Memory B cell (primary cell): ENCODE data around the gene CXCL6.

Source experiments
- ATAC-seq: fragments of 150-1000 bp; cut with Tn5 transposase; 2 replicates; pipeline ENCODE4 v1.10.0; 2021; ENCODE audit warnings: low read depth, mild to moderate bottlenecking, moderate library complexity
- DNase-seq, 2 donors: peaks; one replicate each; pipeline ENCODE4 v3.0.0; 2022; ENCODE audit warnings: low spot score in 2 of 2
- H3K27ac Mint-ChIP-seq: one replicate; pipeline ENCODE4 v1.8.0; 2022; ENCODE audit warnings: mild to moderate bottlenecking, moderate library complexity, mixed read lengths
- H3K27me3 Mint-ChIP-seq: one replicate; pipeline ENCODE4 v1.8.0; 2022; ENCODE audit warnings: mixed read lengths
- H3K36me3 Mint-ChIP-seq: one replicate; pipeline ENCODE4 v1.8.0; 2022; ENCODE audit warnings: mild to moderate bottlenecking, mixed read lengths
- H3K4me1 Mint-ChIP-seq: one replicate; pipeline ENCODE4 v1.8.0; 2022; ENCODE audit warnings: mixed read lengths
- H3K4me3 Mint-ChIP-seq: one replicate; pipeline ENCODE4 v1.8.0; 2022; ENCODE audit warnings: mild to moderate bottlenecking, moderate library complexity, mixed read lengths
- H3K9me3 Mint-ChIP-seq: one replicate; pipeline ENCODE4 v1.8.0; 2022; ENCODE audit warnings: mixed read lengths

The CXCL6 gene

GRCh38 chr4:73866246-73866645 lies 29.8 kb downstream of the CXCL6 start:
- no peaks in the 10 kb centered on the region for H3K36me3 Mint-ChIP-seq
- H3K4me1 Mint-ChIP-seq: no peaks in the 10 kb centered on the region
- no peak overlapping the region for H3K4me3 Mint-ChIP-seq
- H3K27me3 Mint-ChIP-seq: peaks cover 4% of the 10 kb centered on the region
- no peak for DNase-seq
- no peak for ATAC-seq
- no peaks in the 10 kb centered on the region for H3K9me3 Mint-ChIP-seq
- H3K27ac Mint-ChIP-seq: no peak overlapping the region

DNA sequence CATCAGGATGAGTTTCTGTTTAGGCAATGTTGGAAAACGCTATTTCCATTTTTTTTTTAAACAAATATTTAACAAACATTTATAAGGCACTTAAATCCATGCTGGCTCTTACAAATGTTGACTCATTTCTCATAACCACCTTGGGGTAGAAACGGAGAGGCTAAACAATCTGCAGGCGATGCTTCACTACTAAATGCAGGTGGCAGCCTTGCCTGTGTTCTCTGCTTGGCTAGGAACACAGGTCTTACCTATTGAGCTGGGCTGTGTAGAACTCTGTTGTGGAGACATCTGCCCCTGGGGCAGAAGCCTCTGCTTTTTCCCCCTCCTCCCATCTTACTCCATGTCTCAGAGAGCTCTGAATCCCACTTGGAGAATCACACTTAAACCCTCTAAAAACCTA lies 31.3 kb downstream of the CXCL6 start:
- no peak overlapping the region for H3K4me3 Mint-ChIP-seq
- H3K27ac Mint-ChIP-seq: no peak overlapping the region
- H3K4me1 Mint-ChIP-seq: no peaks in the 10 kb centered on the region
- no peaks in the 10 kb centered on the region for H3K36me3 Mint-ChIP-seq
- no peaks in the 10 kb centered on the region for H3K9me3 Mint-ChIP-seq
- ATAC-seq: no peak
- H3K27me3 Mint-ChIP-seq: peaks cover 4% of the 10 kb centered on the region
- DNase-seq: no peak

DNA sequence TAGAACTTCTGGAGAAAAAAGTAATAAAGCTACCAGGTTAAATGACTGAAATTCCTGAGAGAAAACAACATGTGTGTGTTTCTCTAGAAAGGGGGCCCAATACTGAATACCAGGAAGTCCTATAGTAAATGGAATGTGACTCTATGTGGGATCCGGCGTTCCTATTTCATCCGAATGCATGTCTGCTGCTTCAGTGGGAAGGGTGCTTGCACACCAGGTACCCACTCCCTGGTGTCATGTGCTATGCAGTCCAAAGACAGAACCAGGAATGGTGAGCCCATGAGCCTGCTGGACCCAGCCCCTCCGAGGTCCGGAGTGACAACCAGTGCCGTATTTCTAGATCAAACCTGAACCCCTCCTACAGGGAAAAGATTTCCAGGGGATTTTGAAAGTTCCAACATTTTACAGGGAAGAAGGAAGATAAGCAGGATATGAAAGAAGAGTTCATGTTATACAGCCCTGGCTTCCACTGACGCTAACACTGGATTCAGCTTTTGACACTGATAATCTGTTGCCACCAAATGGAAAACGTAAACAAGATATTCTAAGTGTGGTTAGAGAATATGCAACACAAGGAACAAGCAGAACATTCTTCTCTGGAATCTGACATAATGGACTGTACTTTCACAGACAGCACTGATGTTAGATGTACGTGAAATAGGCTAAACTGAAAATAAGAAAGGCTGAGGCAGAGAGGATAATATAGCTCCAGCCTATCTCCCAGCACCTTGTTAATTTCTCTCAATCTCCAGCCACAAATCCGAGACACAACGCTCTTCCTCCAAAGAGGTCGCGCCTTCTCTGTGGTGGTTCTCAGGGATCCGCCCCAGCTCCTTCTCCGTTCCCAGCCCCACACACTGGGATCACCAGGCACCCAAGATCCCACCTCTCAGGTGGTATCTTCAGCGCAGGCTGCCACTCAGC lies 32.0 kb downstream of the CXCL6 start:
- ATAC-seq (no peak), DNase-seq (no peak)
- Mint-ChIP-seq H3K9me3 (no peaks in the 10 kb centered on the region), H3K27ac (no peak overlapping the region), H3K27me3 (peaks cover 4% of the 10 kb centered on the region), H3K4me3 (no peak overlapping the region), H3K4me1 (no peaks in the 10 kb centered on the region), H3K36me3 (no peaks in the 10 kb centered on the region)

GRCh38 chr4:73869130-73870055 lies 32.9 kb downstream of the CXCL6 start, which contains the start of gene CXCL1:
CXCL1 (plus strand) TSS chr4:73869393; CDS start chr4:73869471, 78 bp downstream.
- Mint-ChIP-seq H3K4me1 (no peaks in the 10 kb centered on the region), H3K4me3 (no peak within 1 kb of the TSS), H3K27ac (no peak within 1 kb of the TSS), H3K36me3 (no peaks in the 10 kb centered on the region), H3K27me3 (peaks cover 4% of the 10 kb centered on the region), H3K9me3 (no peaks in the 10 kb centered on the region)
- no peak for ATAC-seq
- DNase-seq: no peak

DNA sequence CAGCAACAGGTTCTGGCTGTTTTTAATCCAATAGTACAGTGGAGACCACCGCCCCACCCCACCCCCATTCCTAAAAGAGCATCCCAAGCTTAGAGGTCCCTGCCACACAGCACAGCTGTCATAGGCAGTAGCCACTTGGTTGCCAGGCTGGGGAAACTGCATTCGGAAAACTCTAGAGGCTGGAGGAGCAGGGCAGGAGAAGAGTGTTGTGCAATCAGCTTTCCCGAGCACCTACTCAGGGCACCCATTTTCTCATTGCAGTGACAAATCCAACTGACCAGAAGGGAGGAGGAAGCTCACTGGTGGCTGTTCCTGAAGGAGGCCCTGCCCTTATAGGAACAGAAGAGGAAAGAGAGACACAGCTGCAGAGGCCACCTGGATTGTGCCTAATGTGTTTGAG lies 33.8 kb downstream of the CXCL6 start:
- DNase-seq (no peak), ATAC-seq (no peak)
- H3K4me3 Mint-ChIP-seq: no peak overlapping the region
- H3K27me3 Mint-ChIP-seq: peaks cover 4% of the 10 kb centered on the region
- no peak overlapping the region for H3K27ac Mint-ChIP-seq
- H3K9me3 Mint-ChIP-seq: no peaks in the 10 kb centered on the region
- no peaks in the 10 kb centered on the region for H3K36me3 Mint-ChIP-seq
- no peaks in the 10 kb centered on the region for H3K4me1 Mint-ChIP-seq

- ATAC-seq (no peak), DNase-seq (no peak)
- H3K27me3 Mint-ChIP-seq: peaks cover 4% of the 10 kb centered on the region
- H3K4me1 Mint-ChIP-seq: no peaks in the 10 kb centered on the region
- no peaks in the 10 kb centered on the region for H3K9me3 Mint-ChIP-seq
- no peak overlapping the region for H3K27ac Mint-ChIP-seq
- no peak overlapping the region for H3K4me3 Mint-ChIP-seq
- H3K36me3 Mint-ChIP-seq: no peaks in the 10 kb centered on the region
These were observed 34.3 kb downstream of the CXCL6 start for GRCh38 chr4:73870768-73871167.

DNA sequence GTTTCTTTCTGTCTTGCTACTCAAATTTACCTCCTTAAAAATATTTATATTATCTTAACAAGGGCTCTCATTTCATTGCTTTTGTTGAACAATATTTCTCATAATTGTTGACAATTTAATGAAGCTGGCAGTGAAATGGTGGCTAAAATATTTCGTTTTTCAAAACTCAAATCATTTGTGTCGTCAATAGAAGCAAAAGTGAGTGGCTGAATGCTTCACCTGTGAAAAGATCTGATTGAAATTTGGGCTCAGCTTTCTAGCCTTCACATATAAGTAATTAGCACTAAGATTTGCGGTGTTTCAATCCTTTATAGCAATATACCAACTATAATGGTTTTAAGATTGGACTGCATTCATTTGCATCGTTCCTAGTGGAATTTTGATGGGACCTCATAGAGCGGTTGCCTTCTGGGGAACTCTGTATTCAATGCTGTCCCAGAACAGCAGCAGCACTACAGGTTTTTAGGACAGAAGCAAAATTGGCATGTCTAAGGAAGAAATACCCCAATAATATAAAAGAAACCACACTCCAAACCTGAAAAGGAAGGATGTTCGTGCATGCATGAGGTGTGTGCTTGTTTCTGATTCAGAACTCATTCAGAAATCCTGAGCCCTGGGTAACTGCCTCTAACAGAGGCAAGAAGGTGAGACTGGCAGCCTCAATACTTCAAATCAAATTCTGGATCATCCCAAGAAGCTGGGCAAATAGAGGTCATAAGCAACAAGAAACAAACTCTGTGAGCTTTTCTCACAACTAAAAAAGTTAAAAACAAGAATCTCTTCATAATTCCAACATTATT lies 35.2 kb downstream of the CXCL6 start:
- Mint-ChIP-seq H3K4me1 (no peaks in the 10 kb centered on the region), H3K4me3 (no peak overlapping the region), H3K9me3 (no peaks in the 10 kb centered on the region), H3K27me3 (peaks cover 4% of the 10 kb centered on the region), H3K27ac (no peak overlapping the region), H3K36me3 (no peaks in the 10 kb centered on the region)
- no peak for DNase-seq
- ATAC-seq: no peak

- no peak for ATAC-seq
- no peak for DNase-seq
- Mint-ChIP-seq H3K4me1 (no peaks in the 10 kb centered on the region), H3K36me3 (no peaks in the 10 kb centered on the region), H3K27ac (no peak overlapping the region), H3K4me3 (no peak overlapping the region), H3K27me3 (peaks cover 4% of the 10 kb centered on the region), H3K9me3 (no peaks in the 10 kb centered on the region)
These were observed 36.0 kb downstream of the CXCL6 start for GRCh38 chr4:73872316-73873108.

DNA sequence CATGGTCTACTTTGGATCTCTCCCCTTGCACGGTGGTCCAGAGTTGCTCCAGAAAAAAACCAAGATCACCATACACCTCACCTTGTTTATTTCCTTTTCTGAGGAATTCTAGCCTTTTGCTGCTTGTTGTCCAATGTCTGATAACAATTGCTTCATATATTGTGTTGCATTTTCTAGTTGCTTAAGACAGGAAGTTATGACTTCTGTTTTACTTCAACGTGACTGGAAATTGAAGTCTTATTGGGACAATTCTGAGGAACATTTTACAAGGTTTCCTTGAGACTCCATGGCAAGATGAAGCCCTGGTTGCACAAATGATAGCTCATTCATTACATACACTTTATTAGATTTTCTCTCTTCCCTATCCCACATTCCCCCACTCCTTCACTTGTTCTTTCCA lies 37.9 kb downstream of the CXCL6 start:
- ATAC-seq: no peak
- Mint-ChIP-seq H3K4me3 (no peak overlapping the region), H3K36me3 (no peaks in the 10 kb centered on the region), H3K27ac (no peak overlapping the region), H3K4me1 (no peaks in the 10 kb centered on the region), H3K9me3 (no peaks in the 10 kb centered on the region), H3K27me3 (peaks cover 4% of the 10 kb centered on the region)
- no peak for DNase-seq

GRCh38 chr4:73875401-73875800 lies 38.9 kb downstream of the CXCL6 start:
- H3K27ac Mint-ChIP-seq: no peak overlapping the region
- no peaks in the 10 kb centered on the region for H3K27me3 Mint-ChIP-seq
- no peaks in the 10 kb centered on the region for H3K4me1 Mint-ChIP-seq
- ATAC-seq (no peak), DNase-seq (no peak)
- no peak overlapping the region for H3K4me3 Mint-ChIP-seq
- no peaks in the 10 kb centered on the region for H3K9me3 Mint-ChIP-seq
- H3K36me3 Mint-ChIP-seq: no peaks in the 10 kb centered on the region

- Mint-ChIP-seq H3K4me3 (no peak overlapping the region), H3K27me3 (peaks cover 3% of the 10 kb centered on the region), H3K36me3 (no peaks in the 10 kb centered on the region), H3K9me3 (no peaks in the 10 kb centered on the region), H3K27ac (no peak overlapping the region), H3K4me1 (no peaks in the 10 kb centered on the region)
- DNase-seq (no peak), ATAC-seq (no peak)
These were observed 46.8 kb downstream of the CXCL6 start for GRCh38 chr4:73883306-73883705.

- no peak for ATAC-seq
- Mint-ChIP-seq H3K27me3 (peaks cover 3% of the 10 kb centered on the region), H3K4me3 (no peak overlapping the region), H3K9me3 (no peaks in the 10 kb centered on the region), H3K4me1 (no peaks in the 10 kb centered on the region), H3K27ac (no peak overlapping the region), H3K36me3 (no peaks in the 10 kb centered on the region)
- DNase-seq: no peak
These were observed 49.2 kb downstream of the CXCL6 start for GRCh38 chr4:73885574-73886267.
